Parathyroid adenoma (tissue), 2 donors: ENCODE data around the gene CYP4F12.
A peak's percentile ranks its signal among the peaks of the same experiment; 100 is the strongest.

Source experiments
- H2AFZ ChIP-seq: fragments of 300-600 bp; sonication (generic); one replicate; pipeline ENCODE4 v1.7.0; 2017; ENCODE audit warnings: antibody characterized with exemption, mild to moderate bottlenecking
- H3K27ac ChIP-seq: fragments of 300-600 bp; sonication (generic); one replicate; pipeline ENCODE4 v1.7.0; 2017
- H3K27me3 ChIP-seq: fragments of 300-600 bp; sonication (generic); one replicate; pipeline ENCODE4 v1.7.0; 2017; ENCODE audit warnings: low read length; ENCODE audit not compliant: control insufficient read depth, insufficient read depth
- H3K36me3 ChIP-seq: fragments of 300-600 bp; sonication (generic); one replicate; pipeline ENCODE4 v1.7.0; 2017; ENCODE audit warnings: low read length; ENCODE audit not compliant: control insufficient read depth, insufficient read depth
- H3K4me1 ChIP-seq: fragments of 300-600 bp; sonication (generic); one replicate; pipeline ENCODE4 v1.7.0; 2017; ENCODE audit warnings: control low read depth
- H3K4me2 ChIP-seq: fragments of 300-600 bp; sonication (generic); one replicate; pipeline ENCODE4 v1.7.0; 2017; ENCODE audit warnings: low read length
- H3K4me3 ChIP-seq: fragments of 300-600 bp; sonication (generic); one replicate; pipeline ENCODE4 v1.7.0; 2017; ENCODE audit warnings: low read depth, low read length
- H3K79me2 ChIP-seq: fragments of 300-600 bp; sonication (generic); one replicate; pipeline ENCODE4 v1.7.0; 2017; ENCODE audit warnings: control low read depth
- H3K9ac ChIP-seq: fragments of 300-600 bp; sonication (generic); one replicate; pipeline ENCODE4 v1.7.0; 2017; ENCODE audit warnings: mild to moderate bottlenecking
- H3K9me3 ChIP-seq: fragments of 300-600 bp; sonication (generic); one replicate; pipeline ENCODE4 v1.7.0; 2017; ENCODE audit warnings: low read length; ENCODE audit not compliant: control insufficient read depth
- TF ChIP-seq, protein P1 (sequence below): fragments of 300-600 bp; sonication (generic); IDR thresholded peaks from one replicate; pipeline ENCODE4 v1.7.0; 2017; ENCODE audit warnings: antibody characterized with exemption, mild to moderate bottlenecking
- donor health status: primary hyperparathyroidism.

Gene CYP4F12

DNA sequence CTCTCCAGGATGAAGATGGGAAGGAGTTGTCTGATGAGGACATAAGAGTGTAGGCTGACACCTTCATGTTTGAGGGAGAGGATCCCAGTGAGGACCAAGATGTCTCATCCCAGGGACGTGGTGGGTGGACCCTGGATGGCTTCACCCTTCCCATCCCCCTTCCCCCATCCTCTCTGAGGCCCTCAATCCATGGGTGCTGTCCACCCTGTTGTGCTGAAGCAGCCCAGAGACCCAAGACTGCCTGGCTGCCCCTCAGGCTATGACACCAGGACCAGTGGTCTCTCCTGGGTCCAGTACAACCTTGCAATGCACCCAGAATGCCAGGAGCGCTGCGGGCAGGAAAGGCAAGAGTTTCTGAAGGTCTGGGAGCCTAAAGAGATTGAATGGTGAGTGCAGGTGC, 3.4 kb upstream of the CYP4F12 start:
- no peaks in the 10 kb centered on the region for H3K36me3 ChIP-seq
- H2AFZ ChIP-seq, result no peak overlapping the region
- H3K9me3 ChIP-seq, result no peaks in the 10 kb centered on the region
- H3K27me3 ChIP-seq, result no peaks in the 10 kb centered on the region
- no peak overlapping the region for H3K27ac ChIP-seq
- H3K79me2 ChIP-seq, result no peaks in the 10 kb centered on the region
- no peak overlapping the region for H3K4me3 ChIP-seq
- H3K9ac ChIP-seq, result no peak overlapping the region
- TF ChIP-seq, protein P1, sequence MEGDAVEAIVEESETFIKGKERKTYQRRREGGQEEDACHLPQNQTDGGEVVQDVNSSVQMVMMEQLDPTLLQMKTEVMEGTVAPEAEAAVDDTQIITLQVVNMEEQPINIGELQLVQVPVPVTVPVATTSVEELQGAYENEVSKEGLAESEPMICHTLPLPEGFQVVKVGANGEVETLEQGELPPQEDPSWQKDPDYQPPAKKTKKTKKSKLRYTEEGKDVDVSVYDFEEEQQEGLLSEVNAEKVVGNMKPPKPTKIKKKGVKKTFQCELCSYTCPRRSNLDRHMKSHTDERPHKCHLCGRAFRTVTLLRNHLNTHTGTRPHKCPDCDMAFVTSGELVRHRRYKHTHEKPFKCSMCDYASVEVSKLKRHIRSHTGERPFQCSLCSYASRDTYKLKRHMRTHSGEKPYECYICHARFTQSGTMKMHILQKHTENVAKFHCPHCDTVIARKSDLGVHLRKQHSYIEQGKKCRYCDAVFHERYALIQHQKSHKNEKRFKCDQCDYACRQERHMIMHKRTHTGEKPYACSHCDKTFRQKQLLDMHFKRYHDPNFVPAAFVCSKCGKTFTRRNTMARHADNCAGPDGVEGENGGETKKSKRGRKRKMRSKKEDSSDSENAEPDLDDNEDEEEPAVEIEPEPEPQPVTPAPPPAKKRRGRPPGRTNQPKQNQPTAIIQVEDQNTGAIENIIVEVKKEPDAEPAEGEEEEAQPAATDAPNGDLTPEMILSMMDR, result no peak
- H3K4me2 ChIP-seq, result no peak overlapping the region
- no peaks in the 10 kb centered on the region for H3K4me1 ChIP-seq

DNA sequence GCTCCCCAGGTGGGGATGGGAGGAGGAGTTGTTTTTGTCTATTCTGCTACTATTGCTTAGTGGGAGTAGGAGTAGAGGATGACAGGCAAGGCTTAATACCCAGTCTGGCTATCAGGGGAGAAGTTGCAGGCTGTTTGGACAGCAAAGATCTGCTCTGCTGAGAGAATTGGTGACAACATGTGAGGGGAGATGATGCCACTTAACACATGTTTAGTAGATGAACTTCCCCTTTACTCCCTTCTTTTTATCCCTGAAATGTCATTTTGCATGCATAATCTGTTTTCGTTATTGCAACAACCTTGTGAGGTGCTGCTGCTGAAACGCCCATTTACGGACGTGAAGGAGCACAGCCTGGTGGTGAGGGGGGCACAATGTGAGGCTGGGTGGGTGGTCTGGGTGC, 3.0 kb upstream of the CYP4F12 start:
- H3K27ac ChIP-seq, result no peak overlapping the region
- no peaks in the 10 kb centered on the region for H3K36me3 ChIP-seq
- no peaks in the 10 kb centered on the region for H3K9me3 ChIP-seq
- TF ChIP-seq, protein P1, result no peak
- no peaks in the 10 kb centered on the region for H3K27me3 ChIP-seq
- H3K4me2 ChIP-seq, result no peak overlapping the region
- no peak overlapping the region for H2AFZ ChIP-seq
- H3K79me2 ChIP-seq, result no peaks in the 10 kb centered on the region
- no peak overlapping the region for H3K4me3 ChIP-seq
- H3K4me1 ChIP-seq, result no peaks in the 10 kb centered on the region
- no peak overlapping the region for H3K9ac ChIP-seq

DNA sequence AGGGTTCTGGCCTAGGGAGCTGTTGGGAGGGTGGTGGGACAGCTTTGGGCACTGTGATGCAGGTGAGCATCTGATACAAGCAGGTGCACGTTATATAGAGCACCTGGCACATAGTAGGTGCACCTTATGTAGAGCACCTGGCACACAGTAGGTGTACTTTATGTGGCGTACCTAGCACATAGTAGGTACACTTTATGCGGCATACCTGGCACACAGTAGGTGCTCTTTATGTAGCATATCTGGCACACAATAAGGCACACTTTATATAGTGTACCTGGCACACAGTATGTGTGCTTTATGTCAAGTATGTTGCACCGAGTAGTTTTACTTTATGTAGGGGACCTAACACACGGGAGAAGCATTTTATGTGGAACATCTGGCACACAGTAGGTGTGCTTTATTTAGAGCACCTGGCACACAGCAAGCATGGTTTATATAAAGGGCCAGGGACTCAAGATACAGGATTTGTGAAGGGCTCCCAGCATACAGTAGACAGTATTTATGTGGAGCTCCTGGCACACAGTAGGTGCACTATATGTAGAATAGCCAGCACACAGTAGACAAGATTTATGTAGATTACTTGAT, 1.6 kb upstream of the CYP4F12 start:
- H3K36me3 ChIP-seq, result no peaks in the 10 kb centered on the region
- no peaks in the 10 kb centered on the region for H3K79me2 ChIP-seq
- no peak overlapping the region for H3K9ac ChIP-seq
- H3K27me3 ChIP-seq, result no peaks in the 10 kb centered on the region
- H3K4me3 ChIP-seq, result no peak overlapping the region
- no peaks in the 10 kb centered on the region for H3K9me3 ChIP-seq
- TF ChIP-seq, protein P1, result no peak
- no peak overlapping the region for H2AFZ ChIP-seq
- H3K4me1 ChIP-seq, result no peaks in the 10 kb centered on the region
- no peak overlapping the region for H3K27ac ChIP-seq
- no peak overlapping the region for H3K4me2 ChIP-seq

DNA sequence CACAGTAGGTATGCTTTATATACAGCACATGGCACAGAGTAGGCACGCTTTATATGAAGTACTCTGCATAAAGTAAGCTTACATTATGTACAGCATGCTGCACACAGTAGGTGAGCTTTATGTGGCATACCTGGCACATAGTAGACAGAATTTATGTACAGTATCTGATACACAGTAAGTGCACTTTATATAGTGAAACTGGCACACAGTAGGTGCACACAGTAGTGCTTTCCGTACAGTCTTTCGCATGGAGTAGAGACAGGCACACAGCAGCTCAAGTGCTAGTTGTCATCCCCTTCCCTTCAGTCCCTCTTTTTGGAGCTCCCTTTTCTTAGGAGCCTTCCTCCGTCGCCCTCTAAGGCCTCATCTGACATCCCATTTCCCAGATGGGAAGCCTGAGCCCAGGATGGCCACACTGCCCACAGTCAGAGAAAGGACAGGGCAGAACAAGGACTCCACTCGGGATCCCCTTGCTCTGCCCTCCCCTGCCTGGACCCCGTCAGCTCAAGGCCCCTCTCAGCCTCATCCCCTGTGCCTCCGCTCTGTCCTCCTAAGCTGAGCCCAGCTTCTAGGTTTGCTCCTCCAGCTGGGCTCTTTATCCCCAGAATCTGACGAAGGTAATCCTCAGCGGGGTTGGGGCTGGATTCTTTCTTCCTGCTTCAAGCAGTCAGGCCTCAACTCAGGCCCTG, 852 bp upstream of the CYP4F12 start:
- Histone ChIP-seq H3K9ac (no peak overlapping the region), H3K4me1 (no peaks in the 10 kb centered on the region), H3K79me2 (no peaks in the 10 kb centered on the region), H3K4me2 (no peak overlapping the region), H3K27ac (no peak overlapping the region), H3K36me3 (no peaks in the 10 kb centered on the region), H2AFZ (peak overlapping the region; percentile 64), H3K4me3 (no peak overlapping the region), H3K9me3 (no peaks in the 10 kb centered on the region), H3K27me3 (no peaks in the 10 kb centered on the region)
- TF ChIP-seq, protein P1, result no peak

DNA sequence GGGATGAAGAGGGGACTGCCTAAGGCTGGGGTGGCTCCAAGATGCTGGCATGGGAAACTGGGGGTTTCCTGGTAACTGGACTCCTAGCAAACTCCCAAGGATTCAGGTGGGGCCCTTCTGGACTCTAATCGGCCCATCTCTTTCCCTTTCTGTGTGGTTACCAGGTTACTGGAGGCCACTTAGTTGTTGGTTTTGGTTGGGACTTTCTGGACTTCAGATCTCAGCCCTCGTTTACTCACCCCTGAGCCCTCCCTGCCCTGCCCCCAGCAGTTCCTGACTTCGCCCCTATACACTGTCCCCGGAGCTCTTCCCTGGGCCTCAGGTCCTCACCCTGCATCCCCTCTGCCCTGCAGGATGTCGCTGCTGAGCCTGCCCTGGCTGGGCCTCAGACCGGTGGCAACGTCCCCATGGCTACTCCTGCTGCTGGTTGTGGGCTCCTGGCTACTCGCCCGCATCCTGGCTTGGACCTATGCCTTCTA, 328 bp downstream of the CYP4F12 start:
- Histone ChIP-seq H3K27ac (no peak overlapping the region), H3K4me3 (no peak overlapping the region)
- TF ChIP-seq, protein P1, result no peak

More for the DNA sequence above, 328 bp downstream of the CYP4F12 start:
- H2AFZ ChIP-seq, result no peak overlapping the region
- H3K4me1 ChIP-seq, result no peaks in the 10 kb centered on the region
- no peak overlapping the region for H3K4me2 ChIP-seq
- H3K27me3 ChIP-seq, result no peaks in the 10 kb centered on the region
- H3K36me3 ChIP-seq, result no peaks in the 10 kb centered on the region
- no peak overlapping the region for H3K9ac ChIP-seq
- H3K79me2 ChIP-seq, result no peaks in the 10 kb centered on the region
- H3K9me3 ChIP-seq, result no peaks in the 10 kb centered on the region
